PC-9 (cell line): ENCODE results near the gene PRIM1.

Source experiments
- EZH2 ChIP-seq: fragments of 200-600 bp; sonication (generic); IDR thresholded peaks from 2 replicates; pipeline ENCODE4 v1.8.0; 2017; ENCODE audit warnings: antibody characterized with exemption, low read depth
- TF ChIP-seq, protein P1 (sequence below): fragments of 200-600 bp; sonication (generic); conservative IDR thresholded peaks from 2 replicates; pipeline ENCODE4 v1.6.1; 2017; ENCODE audit warnings: mixed run types, antibody characterized with exemption, mild to moderate bottlenecking, moderate library complexity

DNA sequence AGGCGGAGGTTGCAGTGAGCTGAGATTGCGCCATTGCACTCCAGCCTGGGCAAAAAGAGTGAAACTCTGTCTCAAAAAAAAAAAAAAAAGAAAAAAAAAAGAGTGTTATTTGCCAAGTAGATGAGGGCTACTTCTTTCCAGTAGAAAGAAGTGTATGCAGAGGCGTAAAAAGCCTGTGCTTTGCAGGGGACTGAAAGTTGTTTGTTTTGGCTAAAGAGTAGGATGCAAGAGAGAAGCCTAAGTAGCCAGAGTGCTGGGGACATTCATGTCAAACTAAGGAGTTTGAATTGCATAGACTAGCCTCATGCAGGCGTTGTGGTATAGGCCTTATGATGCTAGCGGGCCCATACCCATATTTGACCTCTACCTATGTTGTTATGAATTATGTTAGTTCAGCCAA is 20.5 kb upstream of the PRIM1 start:
- TF ChIP-seq, protein P1, sequence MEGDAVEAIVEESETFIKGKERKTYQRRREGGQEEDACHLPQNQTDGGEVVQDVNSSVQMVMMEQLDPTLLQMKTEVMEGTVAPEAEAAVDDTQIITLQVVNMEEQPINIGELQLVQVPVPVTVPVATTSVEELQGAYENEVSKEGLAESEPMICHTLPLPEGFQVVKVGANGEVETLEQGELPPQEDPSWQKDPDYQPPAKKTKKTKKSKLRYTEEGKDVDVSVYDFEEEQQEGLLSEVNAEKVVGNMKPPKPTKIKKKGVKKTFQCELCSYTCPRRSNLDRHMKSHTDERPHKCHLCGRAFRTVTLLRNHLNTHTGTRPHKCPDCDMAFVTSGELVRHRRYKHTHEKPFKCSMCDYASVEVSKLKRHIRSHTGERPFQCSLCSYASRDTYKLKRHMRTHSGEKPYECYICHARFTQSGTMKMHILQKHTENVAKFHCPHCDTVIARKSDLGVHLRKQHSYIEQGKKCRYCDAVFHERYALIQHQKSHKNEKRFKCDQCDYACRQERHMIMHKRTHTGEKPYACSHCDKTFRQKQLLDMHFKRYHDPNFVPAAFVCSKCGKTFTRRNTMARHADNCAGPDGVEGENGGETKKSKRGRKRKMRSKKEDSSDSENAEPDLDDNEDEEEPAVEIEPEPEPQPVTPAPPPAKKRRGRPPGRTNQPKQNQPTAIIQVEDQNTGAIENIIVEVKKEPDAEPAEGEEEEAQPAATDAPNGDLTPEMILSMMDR = no peak
- TF ChIP-seq EZH2 = no peak
